Epithelial cell of proximal tubule (primary cell): ENCODE measurements around the gene MRPS30. TPM values are rescaled to one million over a fixed set of nuclear protein-coding genes. Genes with fewer than 3 reads are reported as not detected.

Experiments used
- DNase-seq: peaks from one replicate; pipeline ENCODE4 v3.0.0-alpha.2; 2011; ENCODE audit warnings: low read depth
- H3K4me3 ChIP-seq: 2 replicates; pipeline ENCODE4 v1.5.1; 2011; ENCODE audit warnings: low read depth, mild to moderate bottlenecking, low read length
- CTCF ChIP-seq: conservative IDR thresholded peaks from 2 replicates; pipeline ENCODE4 v1.5.1; 2012; ENCODE audit warnings: low read depth, mild to moderate bottlenecking, low read length
- total RNA-seq: library from RNA; depleted of rRNA; stranded (reverse); fragments of >200 nt; gene quantifications from 2 replicates; pipeline ENCODE4 v1.2.3, GENCODE V29; 2015

Gene MRPS30
- total RNA-seq, 1 donor from 2014 or later = 70.3 TPM

GRCh38 chr5:44827681-44828080, 18.9 kb downstream of the MRPS30 start:
- no peak for TF ChIP-seq CTCF
- no peak for DNase-seq
- no peak overlapping the region for H3K4me3 ChIP-seq

GRCh38 chr5:44828719-44829118, 20.0 kb downstream of the MRPS30 start:
- TF ChIP-seq CTCF = no peak
- DNase-seq = no peak
- H3K4me3 ChIP-seq = no peak overlapping the region

- no peak overlapping the region for H3K4me3 ChIP-seq
- no peak for TF ChIP-seq CTCF
Measured at GRCh38 chr5:44830951-44831350, 22.2 kb downstream of the MRPS30 start.

DNA sequence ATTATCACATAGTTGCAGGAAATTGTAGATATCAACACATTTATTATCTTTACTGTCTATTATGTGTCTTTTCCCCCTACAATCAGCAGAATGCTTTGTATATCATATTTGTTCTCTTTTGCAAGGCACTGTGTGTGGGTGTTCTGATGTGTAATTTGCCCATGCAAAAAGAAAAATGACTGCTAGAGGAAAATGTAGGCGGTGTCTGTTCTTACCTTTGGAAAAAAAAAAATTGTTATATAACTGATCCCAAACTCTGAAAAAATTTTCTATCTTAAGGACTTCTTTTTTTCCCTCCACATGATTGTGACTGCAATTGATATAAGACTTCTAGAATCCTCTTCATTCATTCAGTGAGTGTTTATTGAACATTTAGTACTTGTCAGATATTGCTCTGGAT, 24.5 kb downstream of the MRPS30 start:
- TF ChIP-seq CTCF = no peak
- no peak overlapping the region for H3K4me3 ChIP-seq
- DNase-seq = no peak

More at GRCh38 chr5:44830951-44831350, 22.2 kb downstream of the MRPS30 start:
- DNase-seq = no peak

- no peak for DNase-seq
- TF ChIP-seq CTCF = no peak
- no peak overlapping the region for H3K4me3 ChIP-seq
Measured at GRCh38 chr5:44835693-44836092, 26.9 kb downstream of the MRPS30 start.

DNA sequence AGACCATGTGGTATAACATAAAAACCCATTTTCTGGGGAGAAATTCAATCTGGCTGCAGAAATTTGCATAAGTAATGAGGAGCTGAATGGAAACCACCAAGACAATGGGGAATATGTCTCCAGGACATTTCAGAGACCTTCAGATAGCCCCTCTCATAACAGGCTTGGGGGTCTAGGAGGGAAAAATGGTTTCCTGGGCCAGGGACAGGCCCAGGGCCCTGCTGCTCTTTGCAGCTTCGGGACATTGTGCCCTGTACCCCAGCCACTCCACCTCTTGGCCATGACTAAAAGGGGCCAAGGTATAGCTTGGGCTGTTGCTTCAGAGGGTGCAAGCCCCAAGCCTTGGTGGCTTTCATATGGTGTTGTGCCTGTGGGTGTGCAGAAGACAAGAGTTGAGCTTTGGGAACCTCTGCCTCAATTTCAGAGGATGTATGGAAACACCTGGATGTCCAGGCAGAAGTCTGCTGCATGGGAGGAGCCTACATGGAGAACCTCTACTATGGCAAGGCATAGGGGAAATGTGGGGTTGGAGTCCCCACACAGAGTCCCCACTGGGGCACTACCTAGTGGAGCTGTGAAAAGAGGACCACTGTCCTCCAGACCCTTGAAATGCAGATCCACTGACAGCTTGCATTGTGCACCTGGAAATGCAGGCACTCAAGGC, 30.4 kb downstream of the MRPS30 start:
- no peak for TF ChIP-seq CTCF
- DNase-seq = no peak
- no peak overlapping the region for H3K4me3 ChIP-seq
